GM19240 (cell line): ENCODE results near the gene CATSPERE.
"Not testable (repeated sequence)": the region's sequence is repeated elsewhere in the genome, so short reads cannot be mapped to it uniquely, and the experiment has no call there.

ENCODE experiments used
- DNase-seq: peaks from one replicate; pipeline ENCODE4 v3.0.0; 2011; ENCODE audit warnings: low spot score; ENCODE audit not compliant: insufficient read length

The CATSPERE gene

GRCh38 chr1:244448279-244449036 is 12.6 kb upstream of the CATSPERE start:
- no peak for DNase-seq

GRCh38 chr1:244449936-244450508 is 11.1 kb upstream of the CATSPERE start:
- no peak for DNase-seq

- no peak for DNase-seq
Observed at GRCh38 chr1:244450597-244451538, 10.2 kb upstream of the CATSPERE start.

GRCh38 chr1:244451539-244451950 is 9.5 kb upstream of the CATSPERE start, which contains the start of gene ADSS2:
TSS of gene ADSS2 (minus strand) at chr1:244451909. CDS start at chr1:244451817, 92 bp downstream.
- no peak for DNase-seq

- peak; percentile 63 for DNase-seq
Observed at GRCh38 chr1:244451951-244452795, 8.9 kb upstream of the CATSPERE start.

- no peak for DNase-seq
Observed at GRCh38 chr1:244454412-244454811, 6.7 kb upstream of the CATSPERE start.

- DNase-seq = no peak
Observed at GRCh38 chr1:244456586-244456985, 4.5 kb upstream of the CATSPERE start.

- no peak for DNase-seq
Observed at GRCh38 chr1:244458781-244459180, 2.3 kb upstream of the CATSPERE start.

GRCh38 chr1:244460197-244460596 is 876 bp upstream of the CATSPERE start:
- no peak for DNase-seq

GRCh38 chr1:244466724-244467123 is 5.7 kb downstream of the CATSPERE start:
- DNase-seq = no peak

- no peak for DNase-seq
Observed at GRCh38 chr1:244473059-244473605, 12.1 kb downstream of the CATSPERE start.

- DNase-seq = not testable (repeated sequence)
Observed at GRCh38 chr1:244484971-244485370, 23.9 kb downstream of the CATSPERE start.

GRCh38 chr1:244494653-244495052 is 33.6 kb downstream of the CATSPERE start:
- DNase-seq = no peak

- DNase-seq = no peak
Observed at GRCh38 chr1:244496186-244496585, 35.1 kb downstream of the CATSPERE start.

- DNase-seq = no peak
Observed at GRCh38 chr1:244497805-244498204, 36.7 kb downstream of the CATSPERE start.

- not testable (repeated sequence) for DNase-seq
Observed at GRCh38 chr1:244499484-244499883, 38.4 kb downstream of the CATSPERE start.

- DNase-seq = not testable (repeated sequence)
Observed at GRCh38 chr1:244500515-244500914, 39.4 kb downstream of the CATSPERE start.

GRCh38 chr1:244502630-244503029 is 41.6 kb downstream of the CATSPERE start:
- no peak for DNase-seq

GRCh38 chr1:244513493-244513892 is 52.4 kb downstream of the CATSPERE start:
- DNase-seq = no peak

- no peak for DNase-seq
Observed at GRCh38 chr1:244515680-244516079, 54.6 kb downstream of the CATSPERE start.

GRCh38 chr1:244536316-244536715 is 75.2 kb downstream of the CATSPERE start:
- no peak for DNase-seq
